ENCODE measurements around the gene GKAP1.
"Not testable (repeated sequence)": the region's sequence is repeated elsewhere in the genome, so short reads cannot be mapped to it uniquely, and the experiment has no call there.

GKAP1 gene

DNA sequence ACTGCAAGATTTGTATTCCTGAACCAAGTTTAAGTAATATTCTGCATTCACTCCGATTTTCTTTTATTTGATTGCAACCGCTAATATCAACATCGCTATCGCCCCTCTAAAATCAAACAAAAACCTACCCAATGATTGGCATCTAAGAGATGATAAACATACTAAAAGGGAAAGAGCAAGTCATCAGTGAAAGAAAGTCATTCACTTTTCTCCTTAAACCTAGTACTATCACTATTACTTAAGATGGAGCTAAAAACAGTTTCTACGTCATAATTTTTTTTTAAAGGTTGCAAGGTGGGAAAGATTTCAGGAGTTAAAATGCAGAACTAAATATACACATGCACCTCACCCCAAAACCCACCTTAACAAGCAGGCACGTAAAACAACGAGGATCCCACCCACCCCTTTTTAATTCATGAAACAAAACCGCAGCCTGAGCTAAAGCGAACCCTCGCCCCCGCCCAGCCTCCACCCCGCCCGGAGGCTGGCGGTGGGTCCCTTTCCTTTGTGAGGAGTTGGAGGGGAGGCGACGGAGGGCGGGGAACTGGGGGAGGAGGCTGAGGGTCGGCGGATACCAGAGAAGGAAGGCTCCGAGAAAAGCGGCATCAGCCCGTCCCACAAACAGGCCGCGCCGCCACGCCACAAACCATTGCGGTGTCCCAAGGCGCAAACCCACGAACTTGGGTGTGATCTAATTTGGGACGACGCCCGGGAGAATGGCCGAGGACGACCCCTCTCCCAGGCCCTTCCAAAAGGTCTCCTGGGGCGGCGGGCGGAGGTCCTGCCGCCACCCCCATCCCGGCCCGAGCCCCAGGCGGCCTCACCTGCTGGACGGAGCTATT lies 110.7 kb downstream of the GKAP1 start:
- Histone ChIP-seq H3K79me2 (ENCODE audit: control insufficient read depth, insufficient read depth, low read length, unreplicated experiment) (peaks cover 58% of the 10 kb centered on the region), H3K4me3 (ENCODE audit: low read depth, low read length) (peak overlapping the region; percentile 86), H3K27me3 (ENCODE audit: insufficient read depth, low read length) (no peaks in the 10 kb centered on the region), H3K36me3 (ENCODE audit: insufficient read depth, low read length) (no peaks in the 10 kb centered on the region), H3K4me1 (ENCODE audit: control insufficient read depth, insufficient read depth, low read length, unreplicated experiment) (peaks cover 18% of the 10 kb centered on the region), H2AFZ (ENCODE audit: low read length, unreplicated experiment) (peak overlapping the region; percentile 97), H3K27ac (ENCODE audit: low read depth, low read length) (peak overlapping the region; percentile 97)

DNA sequence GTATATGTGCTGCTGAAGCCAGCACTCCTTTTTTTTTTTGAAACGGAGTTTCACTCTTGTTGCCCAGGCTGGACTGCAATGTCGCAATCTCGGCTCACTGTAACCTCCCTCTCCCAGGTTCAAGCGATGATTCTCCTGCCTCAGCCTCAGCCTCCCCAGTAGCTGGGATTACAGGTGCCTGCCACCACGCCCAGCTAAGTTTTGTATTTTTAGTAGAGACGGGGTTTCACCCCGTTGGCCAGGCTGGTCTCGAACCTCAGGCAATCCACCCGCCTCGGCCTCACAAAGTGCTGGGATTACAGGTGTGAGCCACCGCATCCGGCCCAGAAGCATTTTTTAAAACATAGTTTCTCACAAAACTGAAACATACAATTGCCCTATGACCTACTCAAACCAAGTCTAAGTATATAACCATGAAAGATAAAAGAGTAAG lies 112.3 kb downstream of the GKAP1 start:
- H3K27me3 ChIP-seq (ENCODE audit: insufficient read depth, low read length); H2AFZ ChIP-seq (ENCODE audit: low read length, unreplicated experiment); H3K27ac ChIP-seq (ENCODE audit: low read depth, low read length); H3K36me3 ChIP-seq (ENCODE audit: insufficient read depth, low read length): not testable (repeated sequence)
- peak overlapping the region; percentile 86 for H3K4me3 ChIP-seq (ENCODE audit: low read depth, low read length)
- peaks cover 74% of the 10 kb centered on the region for H3K79me2 ChIP-seq (ENCODE audit: control insufficient read depth, insufficient read depth, low read length, unreplicated experiment)
- peaks cover 32% of the 10 kb centered on the region for H3K4me1 ChIP-seq (ENCODE audit: control insufficient read depth, insufficient read depth, low read length, unreplicated experiment)

DNA sequence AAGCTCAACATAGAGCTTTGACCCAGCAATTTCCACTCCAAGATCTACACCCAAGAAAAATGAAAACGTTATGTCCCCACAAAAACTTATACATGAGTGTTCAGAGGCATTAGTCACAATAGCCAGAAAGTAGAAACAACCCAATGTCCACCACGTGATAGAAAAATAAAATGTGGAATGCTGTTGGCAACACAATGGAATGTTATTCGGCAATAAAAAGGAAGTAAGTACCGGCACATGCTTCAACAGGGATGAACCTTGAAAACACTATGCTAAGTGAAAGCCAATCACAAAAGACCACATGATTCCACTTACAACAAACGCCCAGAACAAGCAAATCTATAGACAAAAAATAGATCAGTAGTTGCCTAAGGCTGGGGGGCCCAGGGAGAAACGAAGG lies 115.8 kb downstream of the GKAP1 start:
- peak overlapping the region; percentile 61 for H3K4me3 ChIP-seq (ENCODE audit: low read depth, low read length)
- no peaks in the 10 kb centered on the region for H3K36me3 ChIP-seq (ENCODE audit: insufficient read depth, low read length)
- peak overlapping the region; percentile 59 for H2AFZ ChIP-seq (ENCODE audit: low read length, unreplicated experiment)
- peaks cover 99% of the 10 kb centered on the region for H3K79me2 ChIP-seq (ENCODE audit: control insufficient read depth, insufficient read depth, low read length, unreplicated experiment)
- H3K27ac ChIP-seq (ENCODE audit: low read depth, low read length): peak overlapping the region; percentile 79
- peaks cover 44% of the 10 kb centered on the region for H3K4me1 ChIP-seq (ENCODE audit: control insufficient read depth, insufficient read depth, low read length, unreplicated experiment)
- no peaks in the 10 kb centered on the region for H3K27me3 ChIP-seq (ENCODE audit: insufficient read depth, low read length)

DNA sequence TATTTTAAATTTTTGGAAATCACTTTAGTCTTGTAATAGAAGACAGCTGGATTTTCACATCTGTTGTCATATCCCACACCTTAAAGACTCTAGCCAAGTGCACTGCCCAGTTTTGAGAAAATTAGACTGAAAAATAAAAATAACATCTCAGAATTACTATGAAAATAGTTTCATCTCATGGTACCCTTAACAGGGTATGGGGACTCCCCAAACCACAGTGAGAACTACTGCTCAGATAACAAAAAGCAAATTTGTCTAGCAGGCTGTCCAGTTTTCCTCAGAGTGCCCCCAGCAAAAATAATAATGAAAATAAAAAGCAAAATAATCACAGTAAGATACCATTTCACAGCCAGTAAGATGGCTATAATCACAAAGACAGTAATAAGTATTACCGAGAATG lies 116.3 kb downstream of the GKAP1 start:
- peaks cover 44% of the 10 kb centered on the region for H3K4me1 ChIP-seq (ENCODE audit: control insufficient read depth, insufficient read depth, low read length, unreplicated experiment)
- H2AFZ ChIP-seq (ENCODE audit: low read length, unreplicated experiment): no peak overlapping the region
- H3K79me2 ChIP-seq (ENCODE audit: control insufficient read depth, insufficient read depth, low read length, unreplicated experiment): peaks cover 99% of the 10 kb centered on the region
- no peaks in the 10 kb centered on the region for H3K36me3 ChIP-seq (ENCODE audit: insufficient read depth, low read length)
- peak overlapping the region; percentile 61 for H3K4me3 ChIP-seq (ENCODE audit: low read depth, low read length)
- H3K27ac ChIP-seq (ENCODE audit: low read depth, low read length): peak overlapping the region; percentile 79
- H3K27me3 ChIP-seq (ENCODE audit: insufficient read depth, low read length): no peaks in the 10 kb centered on the region

DNA sequence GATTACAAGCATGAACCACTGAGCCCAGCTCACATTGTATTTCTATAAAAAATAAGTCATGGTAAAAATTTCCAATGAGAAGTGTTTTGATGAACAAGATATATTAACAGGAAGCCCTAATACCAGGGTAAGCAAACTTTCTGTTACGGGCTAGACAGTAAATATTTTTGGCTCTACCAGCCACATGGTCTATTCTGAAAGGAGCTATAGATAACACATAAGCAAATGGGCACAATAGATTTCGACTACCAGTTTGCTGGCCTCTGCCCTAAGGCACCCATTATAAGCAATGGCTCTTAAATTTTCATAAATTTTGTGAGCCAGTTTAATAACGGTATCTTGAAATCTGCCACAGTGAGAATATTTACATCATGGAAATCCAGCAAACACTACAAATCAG lies 118.0 kb downstream of the GKAP1 start:
- Histone ChIP-seq H2AFZ (ENCODE audit: low read length, unreplicated experiment) (no peak overlapping the region), H3K4me3 (ENCODE audit: low read depth, low read length) (no peak overlapping the region), H3K79me2 (ENCODE audit: control insufficient read depth, insufficient read depth, low read length, unreplicated experiment) (peaks cover 98% of the 10 kb centered on the region), H3K4me1 (ENCODE audit: control insufficient read depth, insufficient read depth, low read length, unreplicated experiment) (peaks cover 33% of the 10 kb centered on the region), H3K27me3 (ENCODE audit: insufficient read depth, low read length) (no peaks in the 10 kb centered on the region), H3K27ac (ENCODE audit: low read depth, low read length) (no peak overlapping the region), H3K36me3 (ENCODE audit: insufficient read depth, low read length) (no peaks in the 10 kb centered on the region)

DNA sequence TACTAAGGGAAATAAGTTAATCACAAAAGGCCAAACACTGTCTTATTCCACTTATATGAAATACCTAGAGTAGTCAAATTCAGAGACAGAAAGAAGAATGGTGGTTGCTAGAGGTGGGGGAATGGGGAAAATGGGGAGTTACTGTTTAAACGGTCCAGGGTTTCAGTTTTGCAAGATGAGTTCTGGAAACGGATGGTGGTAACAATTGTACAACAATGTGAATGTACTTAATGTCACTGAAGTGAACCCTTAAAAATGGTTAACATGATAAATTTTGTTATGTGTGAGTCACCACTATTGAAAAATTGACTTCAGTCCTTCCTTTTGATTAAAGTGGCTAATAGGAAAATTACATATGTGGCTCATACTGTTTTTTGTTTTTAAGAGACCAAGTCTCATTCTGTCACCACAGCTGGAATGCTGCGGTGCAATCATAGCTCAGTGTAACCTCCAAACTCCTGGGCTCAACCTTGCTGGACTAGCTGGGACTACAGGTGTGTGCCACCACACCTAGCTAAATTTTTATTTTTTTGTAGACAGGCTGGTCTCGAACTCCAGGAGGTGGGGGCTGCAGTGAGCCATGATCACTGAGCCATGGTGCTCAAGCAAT lies 118.5 kb downstream of the GKAP1 start:
- Histone ChIP-seq H3K4me1 (ENCODE audit: control insufficient read depth, insufficient read depth, low read length, unreplicated experiment) (peaks cover 33% of the 10 kb centered on the region), H2AFZ (ENCODE audit: low read length, unreplicated experiment) (no peak overlapping the region), H3K79me2 (ENCODE audit: control insufficient read depth, insufficient read depth, low read length, unreplicated experiment) (peaks cover 98% of the 10 kb centered on the region), H3K27me3 (ENCODE audit: insufficient read depth, low read length) (no peaks in the 10 kb centered on the region), H3K36me3 (ENCODE audit: insufficient read depth, low read length) (no peaks in the 10 kb centered on the region), H3K27ac (ENCODE audit: low read depth, low read length) (no peak overlapping the region), H3K4me3 (ENCODE audit: low read depth, low read length) (no peak overlapping the region)

DNA sequence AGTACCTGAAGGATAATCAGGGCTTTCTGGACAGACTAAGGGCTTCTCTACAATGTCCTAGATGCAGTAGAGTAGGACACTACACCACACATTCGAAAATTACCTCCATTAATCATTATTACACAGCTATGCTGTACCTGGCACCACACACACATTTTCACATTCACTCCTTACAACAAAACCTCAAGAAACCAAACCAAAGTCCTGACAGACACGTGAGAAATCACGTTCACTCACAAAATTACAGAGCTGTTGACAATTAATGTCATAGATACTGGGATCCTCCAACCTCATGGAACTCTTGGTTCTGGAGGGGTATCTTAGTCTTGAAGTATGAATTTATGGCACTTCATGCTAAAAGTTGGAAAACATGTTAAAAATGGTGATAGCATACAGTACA lies 126.1 kb downstream of the GKAP1 start:
- Histone ChIP-seq H3K36me3 (ENCODE audit: insufficient read depth, low read length) (no peaks in the 10 kb centered on the region), H3K27ac (ENCODE audit: low read depth, low read length) (no peak overlapping the region), H3K27me3 (ENCODE audit: insufficient read depth, low read length) (no peaks in the 10 kb centered on the region), H3K4me3 (ENCODE audit: low read depth, low read length) (no peak overlapping the region), H2AFZ (ENCODE audit: low read length, unreplicated experiment) (no peak overlapping the region), H3K4me1 (ENCODE audit: control insufficient read depth, insufficient read depth, low read length, unreplicated experiment) (peaks cover 9% of the 10 kb centered on the region), H3K79me2 (ENCODE audit: control insufficient read depth, insufficient read depth, low read length, unreplicated experiment) (peaks cover 95% of the 10 kb centered on the region)

Data from ACC112 (cell line).